ENCODE data around the gene CACNA1D. TPM values are rescaled to one million over a fixed set of nuclear protein-coding genes. Genes with fewer than 3 reads are reported as not detected.

Gene CACNA1D
- total and polyA plus RNA-seq, 9 of the 15 experiments (the other 6 are each of a cell fraction or from before 2014, with no cell fraction given): 0.29 TPM; not detected in 8

GRCh38 chr3:53820756-53821580 lies 326.6 kb downstream of the CACNA1D start:
- FAIRE-seq (no peak), DNase-seq (ENCODE audit: extremely low read depth in 1 of 4, low spot score in 3 of 4) (no peak), ATAC-seq (no peak)
- Histone ChIP-seq H3K4me1 (replicated peaks in 1 of 2; ENCODE audit: control insufficient read depth in 2 of 2, insufficient read depth in 2 of 2, low read length in 2 of 2) (no peaks in the 10 kb centered on the region), H3K79me2 (ENCODE audit: control insufficient read depth, insufficient read depth, low read length) (no peaks in the 10 kb centered on the region), H3K4me3 (no peak overlapping the region), H3K9me1 (ENCODE audit: control insufficient read depth, insufficient read depth, low read length) (no peaks in the 10 kb centered on the region), H3K27me3 (ENCODE audit: control insufficient read depth in 2 of 2, insufficient read depth in 2 of 2, low read length in 2 of 2) (peaks cover 0 to 32% of the 10 kb centered on the region in 2 experiments; a peak in 2 of 5 replicates), H3K9me3 (replicated peaks; ENCODE audit: control insufficient read depth, insufficient read depth, low read depth, low read length) (no peaks in the 10 kb centered on the region), H3K36me3 (ENCODE audit: control insufficient read depth, insufficient read depth, low read length) (no peaks in the 10 kb centered on the region), H3K4me2 (ENCODE audit: insufficient read depth, low read length) (no peak overlapping the region), H4K20me1 (replicated peaks; ENCODE audit: control insufficient read depth, insufficient read depth, low read length) (no peaks in the 10 kb centered on the region; the same call in 1 of the 2 replicates), H3K27ac (ENCODE audit: extremely low read depth, low read depth, low read length) (no peak overlapping the region), H2AFZ (ENCODE audit: low read depth, low read length) (no peak overlapping the region), H3K9ac (ENCODE audit: insufficient read depth in 1 of 2, low read depth in 2 of 2, low read length in 2 of 2) (no peak overlapping the region)
- in situ Hi-C loops (cut with MboI) (no loop called here), intact Hi-C loops (cut with micrococcal nuclease) (no loop called here)
- BruUV-seq (replicated peaks): no TSS peak
- 11% methylated on average over 16 of the region's 21 CpGs for WGBS (ENCODE audit: insufficient coverage, low coverage, missing lambda C conversion rate)
- CTCF ChIA-PET (ENCODE audit: low intra/inter-chr PET ratio): no interaction called here
- POLR2A ChIA-PET: no interaction called here
- TF ChIP-seq ZNF696 (CRISPR knock-in tag; conservative IDR thresholded peaks at IDR 0.05) (no peak), NCOR1 (IDR thresholded peaks at IDR 0.05) (no peak), RBM34 (IDR thresholded peaks at IDR 0.05; ENCODE audit: borderline replicate concordance, insufficient read depth, low read length) (no peak), MAX (CRISPR knock-in tag; IDR thresholded peaks at IDR 0.05) (no peak), XRCC5 (IDR thresholded peaks at IDR 0.05; ENCODE audit: low read depth, low read length) (no peak), SMAD4 (CRISPR knock-in tag; conservative IDR thresholded peaks at IDR 0.05) (no peak), BMI1 (IDR thresholded peaks at IDR 0.05; ENCODE audit: low read length) (no peak), ZBTB40 (IDR thresholded peaks at IDR 0.05) (no peak), ZBTB40 (CRISPR knock-in tag; IDR thresholded peaks at IDR 0.05) (no peak), IRF2 (CRISPR knock-in tag; IDR thresholded peaks at IDR 0.05) (no peak), BHLHE40 (IDR thresholded peaks at IDR 0.05; ENCODE audit: low read length) (no peak), CSDE1 (IDR thresholded peaks at IDR 0.05) (no peak), PRMT5 (CRISPR knock-in tag; IDR thresholded peaks at IDR 0.05) (no peak), EGR1 (conservative IDR thresholded peaks at IDR 0.05) (no peak), KDM4B (IDR thresholded peaks at IDR 0.05; ENCODE audit: borderline replicate concordance in 2 of 2, low read depth in 1 of 2) (no peak)

All from K562 (cell line).